GM18519 (cell line): Measurements from ENCODE around the gene RBCK1.
A peak's percentile ranks its signal among the peaks of the same experiment; 100 is the strongest.

Source experiments
- ATAC-seq: cut with Tn5 transposase; IDR thresholded peaks from one replicate; pipeline ENCODE4 v1.9.1; 2021; ENCODE audit warnings: mild to moderate bottlenecking, moderate library complexity; ENCODE audit not compliant: unreplicated experiment, low FRiP score

Gene RBCK1

GRCh38 chr20:396619-397431 is 11.3 kb upstream of the RBCK1 start:
- no peak for ATAC-seq

- ATAC-seq, result no peak
Measured at GRCh38 chr20:397432-398237, 10.5 kb upstream of the RBCK1 start.

GRCh38 chr20:399182-399707 is 8.9 kb upstream of the RBCK1 start:
- ATAC-seq, result no peak

- no peak for ATAC-seq
Measured at GRCh38 chr20:400128-400453, 8.0 kb upstream of the RBCK1 start.

GRCh38 chr20:400454-401275 is 7.4 kb upstream of the RBCK1 start:
- no peak for ATAC-seq

- no peak for ATAC-seq
Measured at GRCh38 chr20:401682-402495, 6.2 kb upstream of the RBCK1 start.

GRCh38 chr20:402496-402885 is 5.6 kb upstream of the RBCK1 start:
- ATAC-seq, result no peak

GRCh38 chr20:402898-403581 is 5.1 kb upstream of the RBCK1 start:
- no peak for ATAC-seq

GRCh38 chr20:403582-403957 is 4.5 kb upstream of the RBCK1 start:
- no peak for ATAC-seq

- ATAC-seq, result no peak
Measured at GRCh38 chr20:404088-404487, 4.0 kb upstream of the RBCK1 start.

GRCh38 chr20:406200-407132 is 1.6 kb upstream of the RBCK1 start:
- no peak for ATAC-seq

- ATAC-seq, result peak; percentile 41
Measured at GRCh38 chr20:407133-407952, 756 bp upstream of the RBCK1 start.

GRCh38 chr20:408843-409696 is 971 bp downstream of the RBCK1 start:
- ATAC-seq, result no peak

- ATAC-seq, result no peak
Measured at GRCh38 chr20:409697-410559, 1.8 kb downstream of the RBCK1 start.

GRCh38 chr20:412081-412480 is 4.0 kb downstream of the RBCK1 start:
- no peak for ATAC-seq

- ATAC-seq, result no peak
Measured at GRCh38 chr20:414161-414560, 6.1 kb downstream of the RBCK1 start.
